ENCODE data around the gene ATXN7L3. TPM values are rescaled to one million over a fixed set of nuclear protein-coding genes. Genes with fewer than 3 reads are reported as not detected.

Gene ATXN7L3
- total RNA-seq, 1 donor from 2014 or later, result 62.8 TPM

GRCh38 chr17:44170499-44171201, 29.0 kb downstream of the ATXN7L3 start, which contains the start of gene ASB16:
ASB16 (plus strand) TSS chr17:44170704; CDS start chr17:44170790, 86 bp downstream.
- Histone ChIP-seq H3K4me1 (peaks cover 4 to 15% of the 10 kb centered on the region in 2 donors), H3K27me3 (no peaks in the 10 kb centered on the region), H3K4me3 (peak within 1 kb of the TSS; percentile 42 to 62), H3K36me3 (peaks cover 0 to 5% of the 10 kb centered on the region in 2 donors), H3K9me3 (no peaks in the 10 kb centered on the region), H3K27ac (peak within 1 kb of the TSS; percentile 59 to 87)
- no peak for DNase-seq (ENCODE audit: low spot score in 2 of 2)
- intact Hi-C loops (cut with DNase I), result loop anchor here (2.0 kb wide), 1 partner anchor 48 kb away; the partner anchor contains the start of gene HDAC5
- TF ChIP-seq, protein P1, sequence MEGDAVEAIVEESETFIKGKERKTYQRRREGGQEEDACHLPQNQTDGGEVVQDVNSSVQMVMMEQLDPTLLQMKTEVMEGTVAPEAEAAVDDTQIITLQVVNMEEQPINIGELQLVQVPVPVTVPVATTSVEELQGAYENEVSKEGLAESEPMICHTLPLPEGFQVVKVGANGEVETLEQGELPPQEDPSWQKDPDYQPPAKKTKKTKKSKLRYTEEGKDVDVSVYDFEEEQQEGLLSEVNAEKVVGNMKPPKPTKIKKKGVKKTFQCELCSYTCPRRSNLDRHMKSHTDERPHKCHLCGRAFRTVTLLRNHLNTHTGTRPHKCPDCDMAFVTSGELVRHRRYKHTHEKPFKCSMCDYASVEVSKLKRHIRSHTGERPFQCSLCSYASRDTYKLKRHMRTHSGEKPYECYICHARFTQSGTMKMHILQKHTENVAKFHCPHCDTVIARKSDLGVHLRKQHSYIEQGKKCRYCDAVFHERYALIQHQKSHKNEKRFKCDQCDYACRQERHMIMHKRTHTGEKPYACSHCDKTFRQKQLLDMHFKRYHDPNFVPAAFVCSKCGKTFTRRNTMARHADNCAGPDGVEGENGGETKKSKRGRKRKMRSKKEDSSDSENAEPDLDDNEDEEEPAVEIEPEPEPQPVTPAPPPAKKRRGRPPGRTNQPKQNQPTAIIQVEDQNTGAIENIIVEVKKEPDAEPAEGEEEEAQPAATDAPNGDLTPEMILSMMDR (IDR thresholded peaks at IDR 0.05), result no peak

GRCh38 chr17:44170135-44170498, 29.6 kb downstream of the ATXN7L3 start:
- H3K27me3 ChIP-seq, result no peaks in the 10 kb centered on the region
- peaks cover 0 to 5% of the 10 kb centered on the region in 2 donors for H3K36me3 ChIP-seq
- H3K27ac ChIP-seq, result peak overlapping the region; percentile 59 to 87
- no peaks in the 10 kb centered on the region for H3K9me3 ChIP-seq
- H3K4me3 ChIP-seq, result peak overlapping the region; percentile 42 to 62
- intact Hi-C loops (cut with DNase I), result loop anchor here (2.0 kb wide), 1 partner anchor 47 kb away; the partner anchor contains the start of gene HDAC5
- peaks cover 4 to 15% of the 10 kb centered on the region in 2 donors for H3K4me1 ChIP-seq
- TF ChIP-seq, protein P1 (IDR thresholded peaks at IDR 0.05), result no peak
- no peak for DNase-seq (ENCODE audit: low spot score in 2 of 2)

GRCh38 chr17:44167181-44167861, 32.4 kb downstream of the ATXN7L3 start:
- Histone ChIP-seq H3K4me3 (no peak overlapping the region), H3K4me1 (peaks cover 4 to 15% of the 10 kb centered on the region in 2 donors), H3K36me3 (no peaks in the 10 kb centered on the region), H3K27me3 (no peaks in the 10 kb centered on the region), H3K27ac (peak overlapping the region in 1 of 2 donors; percentile 65), H3K9me3 (no peaks in the 10 kb centered on the region)
- DNase-seq (ENCODE audit: low spot score in 2 of 2), result no peak
- TF ChIP-seq, protein P1 (IDR thresholded peaks at IDR 0.05), result no peak
- intact Hi-C loops (cut with DNase I), result loop anchor here (2.0 kb wide), 1 partner anchor 225 kb away; the partner anchor contains the start of gene PPY

DNA sequence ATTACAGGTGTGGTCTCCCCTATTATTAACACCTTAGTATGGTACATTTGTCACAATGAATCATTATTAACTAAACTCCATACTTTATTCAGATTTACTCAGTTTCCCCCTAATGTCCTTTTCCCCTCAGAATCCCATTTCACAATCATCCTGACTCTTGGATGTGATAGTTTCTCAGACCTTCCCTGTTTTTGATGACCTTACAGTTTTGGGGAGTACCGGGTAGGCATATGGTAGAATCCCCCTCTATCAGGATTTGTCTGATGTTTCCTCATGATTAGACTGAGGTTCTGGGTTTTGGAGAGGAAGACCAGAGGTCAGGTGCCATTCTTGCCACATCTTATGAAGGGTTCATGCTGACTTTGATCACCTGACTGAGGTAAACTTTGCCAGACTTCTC, 35.2 kb downstream of the ATXN7L3 start:
- H3K4me3 ChIP-seq, result no peak overlapping the region
- no peaks in the 10 kb centered on the region for H3K27me3 ChIP-seq
- intact Hi-C loops (cut with DNase I), result no loop called here
- H3K4me1 ChIP-seq, result peaks cover 0 to 6% of the 10 kb centered on the region in 2 donors
- no peak for DNase-seq (ENCODE audit: low spot score in 2 of 2)
- TF ChIP-seq, protein P1 (IDR thresholded peaks at IDR 0.05), result no peak
- no peaks in the 10 kb centered on the region for H3K9me3 ChIP-seq
- no peak overlapping the region for H3K27ac ChIP-seq
- H3K36me3 ChIP-seq, result no peaks in the 10 kb centered on the region

GRCh38 chr17:44159519-44160210, 40.0 kb downstream of the ATXN7L3 start:
- H3K27me3 ChIP-seq, result no peaks in the 10 kb centered on the region
- H3K9me3 ChIP-seq, result no peaks in the 10 kb centered on the region
- no peaks in the 10 kb centered on the region for H3K4me1 ChIP-seq
- H3K4me3 ChIP-seq, result no peak overlapping the region
- H3K27ac ChIP-seq, result no peak overlapping the region
- TF ChIP-seq, protein P1 (IDR thresholded peaks at IDR 0.05), result no peak
- intact Hi-C loops (cut with DNase I), result no loop called here
- no peaks in the 10 kb centered on the region for H3K36me3 ChIP-seq
- DNase-seq (ENCODE audit: low spot score in 2 of 2), result no peak

Data from ascending aorta (tissue), 2 donors.